HepG2 (cell line): ENCODE measurements around the gene IPMK. TPM values are rescaled to one million over a fixed set of nuclear protein-coding genes. Genes with fewer than 3 reads are reported as not detected.
A peak's percentile ranks its signal among the peaks of the same experiment; 100 is the strongest.

Source experiments
- ARNTL ChIP-seq: sonication (generic); formaldehyde crosslinking; IDR thresholded peaks from 2 replicates; pipeline ENCODE4 v1.4.0; 2020; ENCODE audit warnings: mild to moderate bottlenecking, missing genetic modification reagents
- ATF1 ChIP-seq: IDR thresholded peaks from 2 replicates; pipeline ENCODE4 v1.6.1; 2016; ENCODE audit warnings: mild to moderate bottlenecking, control low read depth
- CCAR2 ChIP-seq: fragments of 200-400 bp; formaldehyde crosslinking; optimal IDR thresholded peaks from 2 replicates; pipeline ENCODE3; 2018; ENCODE audit warnings: low read depth, mild to moderate bottlenecking, low read length, moderate library complexity
- FOXP4 ChIP-seq: sonication (generic); formaldehyde crosslinking; IDR thresholded peaks from 2 replicates; pipeline ENCODE4 v1.4.0; 2020; ENCODE audit warnings: missing genetic modification reagents
- GATAD1 ChIP-seq: IDR thresholded peaks from 2 replicates; pipeline ENCODE4 v1.6.1; 2016; ENCODE audit warnings: missing genetic modification reagents, missing compliant biosample characterization
- MNT ChIP-seq: fragments of 450-650 bp; IDR thresholded peaks from 2 replicates; pipeline ENCODE4 v1.6.1; 2016
- NFKBIZ ChIP-seq: IDR thresholded peaks from 2 replicates; pipeline ENCODE4 v1.6.1; 2018; ENCODE audit warnings: missing genetic modification reagents, missing compliant biosample characterization
- NR2C2 ChIP-seq: sonication (generic); formaldehyde crosslinking; IDR thresholded peaks from 2 replicates; pipeline ENCODE4 v1.4.0; 2020; ENCODE audit warnings: missing genetic modification reagents, mild to moderate bottlenecking, moderate library complexity, borderline replicate concordance
- NR2F2 ChIP-seq: IDR thresholded peaks from 2 replicates; pipeline ENCODE4 v1.6.1; 2012; ENCODE audit warnings: low read depth, inconsistent platforms, borderline replicate concordance
- PCBP1 ChIP-seq: fragments of 200-400 bp; formaldehyde crosslinking; IDR thresholded peaks from 2 replicates; pipeline ENCODE4 v1.6.1; 2017; ENCODE audit warnings: mild to moderate bottlenecking, low read depth, low read length, borderline replicate concordance
- SETDB1 ChIP-seq: sonication (generic); formaldehyde crosslinking; IDR thresholded peaks from 2 replicates; pipeline ENCODE4 v1.5.1; 2020; ENCODE audit warnings: missing genetic modification reagents, mild to moderate bottlenecking, borderline replicate concordance
- SSRP1 ChIP-seq: IDR thresholded peaks from 2 replicates; pipeline ENCODE4 v1.6.1; 2016; ENCODE audit warnings: control low read depth
- TEF ChIP-seq: sonication (generic); formaldehyde crosslinking; IDR thresholded peaks from 2 replicates; pipeline ENCODE4 v1.5.0; 2020; ENCODE audit warnings: missing genetic modification reagents
- ZBTB34 ChIP-seq: sonication (generic); formaldehyde crosslinking; IDR thresholded peaks from 2 replicates; pipeline ENCODE4 v1.8.0; 2022; ENCODE audit warnings: mild to moderate bottlenecking, missing genetic modification reagents
- ZBTB44 ChIP-seq: sonication (generic); formaldehyde crosslinking; IDR thresholded peaks from 2 replicates; pipeline ENCODE4 v1.4.0; 2020; ENCODE audit warnings: missing genetic modification reagents
- ZC3H13 ChIP-seq: sonication (generic); formaldehyde crosslinking; IDR thresholded peaks from 2 replicates; pipeline ENCODE4 v1.8.1; 2023; ENCODE audit warnings: mild to moderate bottlenecking, missing genetic modification reagents, moderate library complexity
- ZNF317 ChIP-seq: sonication (generic); formaldehyde crosslinking; IDR thresholded peaks from 2 replicates; pipeline ENCODE4 v1.5.0; 2020; ENCODE audit warnings: mild to moderate bottlenecking, missing genetic modification reagents
- ZNF580 ChIP-seq: IDR thresholded peaks from 2 replicates; pipeline ENCODE4 v1.6.1; 2016; ENCODE audit warnings: low read depth, borderline replicate concordance
- ZNF800 ChIP-seq: sonication (generic); formaldehyde crosslinking; IDR thresholded peaks from 2 replicates; pipeline ENCODE4 v1.4.0; 2020; ENCODE audit warnings: missing genetic modification reagents
- polyA plus RNA-seq, 8 experiments: library from polyadenylated mRNA; depleted of rRNA in 3 of 8; stranded (reverse) in 7 of 8; unstranded in 1 of 8; fragments of >200 nt; fragmentation: Illumina TruSeq in 4 of 8; extraction: Trizol in 4 of 8; gene quantifications; 2 replicates each; pipeline versions ENCODE4 v1.2.1 to v1.2.3, GENCODE V29; 2011 to 2016; ENCODE audit warnings: low read depth in 4 of 8, missing spikeins in 1 of 8, mixed read lengths in 1 of 8; ENCODE audit not compliant: insufficient read depth in 1 of 8
- total RNA-seq, 5 experiments: library from RNA; depleted of rRNA; stranded (reverse); fragments of >200 nt; fragmentation: Illumina TruSeq; extraction: Trizol; gene quantifications; 2 replicates each; pipeline ENCODE4 v1.2.3, GENCODE V29; 2016; ENCODE audit warnings: low read depth in 1 of 5

IPMK gene
- total and polyA plus RNA-seq, 2 of the 13 experiments (the other 11 are each of a cell fraction or from before 2014, with no cell fraction given): 2.7 to 3.9 TPM

GRCh38 chr10:58268946-58269781 is 1.5 kb upstream of the IPMK start, which contains the start of gene CISD1 (continued):
- TF ChIP-seq TEF (CRISPR knock-in tag): peak; percentile 86; the same call in 1 of the 2 replicates
- peak; percentile 94 for TF ChIP-seq ZBTB34 (CRISPR knock-in tag)
- TF ChIP-seq SETDB1: peak; percentile 57; the same call in 1 of the 2 replicates
- TF ChIP-seq ZNF317 (CRISPR knock-in tag): peak; percentile 87
- peak; percentile 90; the same call in 1 of the 2 replicates for TF ChIP-seq ZBTB44 (CRISPR knock-in tag)
- peak; percentile 78 for TF ChIP-seq NR2C2
- peak; percentile 98 for TF ChIP-seq ZNF580
- peak; percentile 94 for TF ChIP-seq ZNF800 (CRISPR knock-in tag)
- no peak for TF ChIP-seq ATF1 (CRISPR knock-in tag)
- no peak for TF ChIP-seq SSRP1 (CRISPR knock-in tag)
- no peak for TF ChIP-seq CCAR2
- TF ChIP-seq ARNTL: peak; percentile 84
- peak; percentile 91 for TF ChIP-seq MNT
- peak; percentile 34; the same call in 1 of the 2 replicates for TF ChIP-seq FOXP4 (CRISPR knock-in tag)
- TF ChIP-seq NFKBIZ (CRISPR knock-in tag): peak; percentile 90; the same call in 1 of the 2 replicates
- TF ChIP-seq PCBP1: 0 out of 2 replicates have a peak, but pooled peaks have one; percentile 26
- peak; percentile 95 for TF ChIP-seq ZC3H13 (CRISPR knock-in tag)
- peak; percentile 83 for TF ChIP-seq GATAD1 (CRISPR knock-in tag)
- no peak; the same call in 1 of the 2 replicates for TF ChIP-seq NR2F2
